Nephron (organoid): Measurements from ENCODE around the gene IDUA.

Experiments
- H3K27ac Mint-ChIP-seq, 3 experiments: 2 replicates each; pipeline ENCODE4 v1.8.0; 2020; ENCODE audit warnings: mixed read lengths in 3 of 3, mild to moderate bottlenecking in 2 of 3, moderate library complexity in 1 of 3
- H3K27me3 Mint-ChIP-seq: 2 replicates; pipeline ENCODE4 v1.8.0; 2021; ENCODE audit warnings: low read depth, mild to moderate bottlenecking, moderate library complexity, mixed read lengths
- H3K36me3 Mint-ChIP-seq: 2 replicates; pipeline ENCODE4 v1.8.0; 2020; ENCODE audit warnings: low read depth, mixed read lengths
- H3K4me1 Mint-ChIP-seq: 2 replicates; pipeline ENCODE4 v1.8.0; 2020; ENCODE audit warnings: mixed read lengths
- H3K4me3 Mint-ChIP-seq, 3 experiments: 2 replicates each; pipeline ENCODE4 v1.8.0; 2020; ENCODE audit warnings: mild to moderate bottlenecking in 3 of 3, mixed read lengths in 3 of 3, moderate library complexity in 2 of 3
- H3K9me3 Mint-ChIP-seq: 2 replicates; pipeline ENCODE4 v1.8.0; 2020; ENCODE audit warnings: mixed read lengths
- TF ChIP-seq, protein P1 (sequence below), 3 experiments: fragments of 200-600 bp; sonication (generic); IDR thresholded peaks; one replicate each; pipeline ENCODE4 v1.5.0; 2021; ENCODE audit warnings: antibody characterized with exemption in 3 of 3; ENCODE audit not compliant: unreplicated experiment in 3 of 3

The IDUA gene

DNA sequence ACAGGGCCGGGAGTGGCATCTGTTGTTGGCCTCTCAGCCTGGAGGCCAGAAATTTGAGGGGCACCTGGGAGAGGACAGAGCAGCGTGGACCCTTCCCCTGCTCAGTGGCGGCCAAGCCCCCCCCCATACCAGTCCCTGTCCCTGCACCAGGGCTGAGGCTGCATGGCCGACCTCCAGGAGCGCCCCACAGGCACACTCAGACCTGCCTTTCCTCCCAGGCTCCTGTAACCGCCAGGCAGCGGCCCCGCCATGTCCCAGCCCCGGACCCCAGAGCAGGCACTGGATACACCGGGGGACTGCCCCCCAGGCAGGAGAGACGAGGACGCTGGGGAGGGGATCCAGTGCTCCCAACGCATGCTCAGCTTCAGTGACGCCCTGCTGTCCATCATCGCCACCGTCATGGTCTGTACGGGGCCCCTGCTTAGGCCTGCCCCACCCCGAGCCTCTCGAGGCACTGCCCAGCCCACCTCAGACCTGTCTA, 39.3 kb upstream of the IDUA start:
- Mint-ChIP-seq H3K27me3 (peaks cover 30% of the 10 kb centered on the region), H3K9me3 (no peaks in the 10 kb centered on the region)

DNA sequence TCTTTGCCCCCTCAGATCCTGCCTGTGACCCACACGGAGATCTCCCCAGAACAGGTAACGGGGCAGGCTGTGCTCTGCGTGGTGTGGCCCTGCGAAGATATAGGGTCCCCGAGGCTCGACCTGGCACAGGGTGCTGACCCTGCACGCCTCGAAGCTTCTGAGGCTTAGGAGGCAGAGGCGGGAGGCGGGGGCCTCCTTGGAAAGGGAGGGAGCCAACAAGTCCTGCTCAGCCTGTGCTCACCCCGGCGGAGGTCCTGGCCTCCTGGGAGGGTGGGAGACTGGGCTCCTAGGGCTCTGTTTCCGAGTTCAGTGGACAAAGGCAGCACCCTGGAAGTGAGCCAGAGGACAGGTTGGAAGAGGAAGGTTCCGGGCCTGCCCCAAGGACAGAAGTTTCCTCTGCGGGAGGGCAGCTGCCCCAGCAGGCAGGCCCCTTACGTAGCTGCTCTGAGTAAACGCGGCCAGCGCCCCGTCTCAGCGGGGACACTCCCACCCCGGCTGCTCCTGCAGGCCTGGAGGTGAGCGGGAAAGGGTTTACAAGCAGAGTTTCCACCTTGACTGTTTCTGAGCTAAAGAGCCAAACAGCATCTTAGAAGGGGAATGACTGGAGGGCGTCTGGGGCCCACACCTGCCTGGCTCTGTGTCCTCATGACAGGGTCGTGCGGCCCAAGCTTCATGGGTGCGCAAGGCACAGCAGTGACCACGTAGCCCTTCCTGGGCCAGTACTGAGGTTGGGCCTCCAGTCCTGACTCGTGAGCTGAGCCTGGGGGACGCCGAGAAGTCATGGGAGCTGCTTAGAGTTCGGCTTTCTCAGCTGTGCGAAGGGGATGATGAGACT, 38.5 kb upstream of the IDUA start:
- Mint-ChIP-seq H3K27ac (no peak overlapping the region), H3K9me3 (no peaks in the 10 kb centered on the region), H3K4me3 (no peak overlapping the region), H3K36me3 (no peaks in the 10 kb centered on the region), H3K4me1 (peaks cover 14% of the 10 kb centered on the region), H3K27me3 (peaks cover 30% of the 10 kb centered on the region)
- TF ChIP-seq, protein P1, sequence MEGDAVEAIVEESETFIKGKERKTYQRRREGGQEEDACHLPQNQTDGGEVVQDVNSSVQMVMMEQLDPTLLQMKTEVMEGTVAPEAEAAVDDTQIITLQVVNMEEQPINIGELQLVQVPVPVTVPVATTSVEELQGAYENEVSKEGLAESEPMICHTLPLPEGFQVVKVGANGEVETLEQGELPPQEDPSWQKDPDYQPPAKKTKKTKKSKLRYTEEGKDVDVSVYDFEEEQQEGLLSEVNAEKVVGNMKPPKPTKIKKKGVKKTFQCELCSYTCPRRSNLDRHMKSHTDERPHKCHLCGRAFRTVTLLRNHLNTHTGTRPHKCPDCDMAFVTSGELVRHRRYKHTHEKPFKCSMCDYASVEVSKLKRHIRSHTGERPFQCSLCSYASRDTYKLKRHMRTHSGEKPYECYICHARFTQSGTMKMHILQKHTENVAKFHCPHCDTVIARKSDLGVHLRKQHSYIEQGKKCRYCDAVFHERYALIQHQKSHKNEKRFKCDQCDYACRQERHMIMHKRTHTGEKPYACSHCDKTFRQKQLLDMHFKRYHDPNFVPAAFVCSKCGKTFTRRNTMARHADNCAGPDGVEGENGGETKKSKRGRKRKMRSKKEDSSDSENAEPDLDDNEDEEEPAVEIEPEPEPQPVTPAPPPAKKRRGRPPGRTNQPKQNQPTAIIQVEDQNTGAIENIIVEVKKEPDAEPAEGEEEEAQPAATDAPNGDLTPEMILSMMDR (IDR thresholded peaks at IDR 0.05; ENCODE audit: unreplicated experiment in 3 of 3): no peak

More for the DNA sequence above, 39.3 kb upstream of the IDUA start:
- Mint-ChIP-seq H3K4me3 (no peak overlapping the region), H3K36me3 (no peaks in the 10 kb centered on the region), H3K4me1 (peaks cover 14% of the 10 kb centered on the region), H3K27ac (no peak overlapping the region)
- TF ChIP-seq, protein P1 (IDR thresholded peaks at IDR 0.05; ENCODE audit: unreplicated experiment in 3 of 3): no peak

DNA sequence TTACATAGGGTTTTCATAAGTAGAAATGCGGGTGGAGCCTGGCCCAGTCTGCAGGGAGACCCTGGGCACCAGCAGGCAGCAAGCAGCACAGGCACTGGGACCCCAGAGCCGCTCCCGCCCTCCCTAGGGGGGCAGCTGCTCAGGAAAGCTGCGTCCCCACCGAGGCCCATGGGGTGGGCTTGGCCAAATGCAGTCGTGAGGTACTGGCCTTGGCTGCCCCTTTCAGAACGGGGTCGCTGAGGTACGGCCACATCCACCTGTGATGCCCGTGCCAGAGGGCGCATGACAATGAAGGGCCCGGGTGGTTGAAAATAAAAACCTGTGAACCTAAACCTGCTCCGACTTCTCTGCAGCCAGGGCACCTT, 37.9 kb upstream of the IDUA start:
- H3K4me3 Mint-ChIP-seq: no peak overlapping the region
- H3K27me3 Mint-ChIP-seq: peaks cover 24% of the 10 kb centered on the region
- H3K36me3 Mint-ChIP-seq: no peaks in the 10 kb centered on the region
- TF ChIP-seq, protein P1 (IDR thresholded peaks at IDR 0.05; ENCODE audit: unreplicated experiment in 3 of 3): no peak
- H3K4me1 Mint-ChIP-seq: peaks cover 14% of the 10 kb centered on the region
- H3K27ac Mint-ChIP-seq: no peak overlapping the region
- H3K9me3 Mint-ChIP-seq: no peaks in the 10 kb centered on the region

DNA sequence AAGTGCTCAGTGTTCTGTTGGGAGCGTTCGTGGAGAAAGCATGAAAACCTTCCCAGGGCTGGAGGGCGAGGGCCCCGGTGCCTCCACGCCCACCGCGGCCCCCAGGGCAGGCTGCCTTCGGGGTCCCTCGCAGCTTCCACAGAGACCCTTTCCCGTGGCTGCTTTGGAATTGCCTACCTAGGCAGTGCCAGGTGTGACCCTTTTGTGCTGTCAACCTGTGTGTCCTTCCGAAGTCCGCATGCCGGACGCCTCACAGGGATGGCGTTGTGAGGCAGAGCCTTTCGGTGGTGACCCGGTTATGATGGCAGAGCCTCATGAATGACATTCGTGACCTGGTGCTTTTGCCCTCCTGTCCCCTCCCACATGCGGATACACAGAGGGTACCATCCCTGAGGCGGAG, 37.2 kb upstream of the IDUA start:
- Mint-ChIP-seq H3K9me3 (no peaks in the 10 kb centered on the region), H3K36me3 (peaks cover 7% of the 10 kb centered on the region), H3K4me1 (peaks cover 14% of the 10 kb centered on the region), H3K27me3 (peaks cover 20% of the 10 kb centered on the region), H3K4me3 (no peak overlapping the region), H3K27ac (no peak overlapping the region)
- TF ChIP-seq, protein P1 (IDR thresholded peaks at IDR 0.05; ENCODE audit: unreplicated experiment in 3 of 3): no peak

DNA sequence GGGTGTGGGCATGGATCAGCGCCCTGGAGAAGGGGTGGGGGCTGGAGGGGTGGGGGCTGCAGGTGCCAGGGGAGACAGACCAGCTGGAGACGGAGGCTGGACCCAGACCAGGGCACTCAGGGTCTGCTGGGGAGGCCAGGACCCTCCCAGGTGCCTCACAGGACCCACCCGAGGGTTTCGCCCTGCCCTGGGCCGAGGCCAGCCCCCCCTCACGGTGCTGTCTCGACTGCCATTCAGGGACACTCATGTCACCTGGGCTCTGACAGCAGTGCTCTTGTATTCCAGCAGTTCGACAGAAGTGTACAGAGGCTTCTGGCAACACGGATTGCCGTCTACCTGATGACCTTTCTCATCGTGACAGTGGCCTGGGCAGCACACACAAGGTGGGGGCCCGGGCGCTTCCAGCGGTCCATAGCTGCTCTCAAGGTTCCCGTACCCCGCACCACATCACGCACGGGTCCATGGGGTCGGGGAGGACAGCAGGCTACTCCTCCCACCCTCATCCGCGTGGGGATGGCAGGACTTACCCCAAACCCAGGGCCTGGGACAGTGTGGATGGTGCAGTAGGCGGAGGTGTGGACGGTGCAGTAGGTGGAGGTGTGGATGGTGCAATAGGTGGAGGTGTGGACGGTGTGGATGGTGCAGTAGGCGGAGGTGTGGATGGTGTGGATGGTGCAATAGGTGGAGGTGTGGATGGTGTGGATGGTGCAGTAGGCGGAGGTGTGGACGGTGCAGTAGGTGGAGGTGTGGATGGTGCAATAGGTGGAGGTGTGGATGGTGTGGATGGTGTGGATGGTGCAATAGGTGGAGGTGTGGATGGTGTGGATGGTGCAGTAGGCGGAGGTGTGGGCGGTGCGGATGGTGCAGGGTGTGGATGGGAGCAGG, 36.5 kb upstream of the IDUA start:
- Mint-ChIP-seq H3K9me3 (no peaks in the 10 kb centered on the region), H3K36me3 (peaks cover 9% of the 10 kb centered on the region), H3K27ac (no peak overlapping the region), H3K27me3 (peaks cover 13% of the 10 kb centered on the region), H3K4me1 (peaks cover 10% of the 10 kb centered on the region), H3K4me3 (no peak overlapping the region)
- TF ChIP-seq, protein P1 (IDR thresholded peaks at IDR 0.05; ENCODE audit: unreplicated experiment in 3 of 3): no peak
